NK-92 treated with Interleukin-12 subunit alpha and Interleukin-12 subunit beta, amount 100 ng/mL, for 24 hours (cell line): ENCODE data around the gene MROH8.
"Not testable (repeated sequence)": the region's sequence is repeated elsewhere in the genome, so short reads cannot be mapped to it uniquely, and the experiment has no call there.

Experiments used
- DNase-seq: peaks from one replicate; lab custom pipeline; 2025; lab: John Stamatoyannopoulos, UW

Gene MROH8

DNA sequence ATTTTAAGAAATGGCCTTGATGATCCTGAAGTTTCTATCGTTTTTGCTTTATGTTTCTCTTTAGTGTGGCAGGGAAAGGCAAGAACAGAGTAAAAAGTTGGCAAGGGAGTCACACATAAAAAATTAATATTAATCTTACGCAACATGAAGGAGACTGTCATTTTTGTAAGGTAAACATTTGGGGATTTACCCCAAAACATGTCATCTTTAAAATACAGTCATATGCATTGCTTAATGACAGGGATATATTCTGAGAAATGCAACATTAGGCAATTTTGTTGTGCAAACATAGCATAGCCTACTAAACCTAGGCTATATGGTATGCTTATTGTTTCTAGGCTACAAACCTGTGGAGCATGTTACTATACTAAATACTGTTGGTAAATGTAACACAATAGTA lies 88.9 kb downstream of the MROH8 start:
- no peak for DNase-seq

DNA sequence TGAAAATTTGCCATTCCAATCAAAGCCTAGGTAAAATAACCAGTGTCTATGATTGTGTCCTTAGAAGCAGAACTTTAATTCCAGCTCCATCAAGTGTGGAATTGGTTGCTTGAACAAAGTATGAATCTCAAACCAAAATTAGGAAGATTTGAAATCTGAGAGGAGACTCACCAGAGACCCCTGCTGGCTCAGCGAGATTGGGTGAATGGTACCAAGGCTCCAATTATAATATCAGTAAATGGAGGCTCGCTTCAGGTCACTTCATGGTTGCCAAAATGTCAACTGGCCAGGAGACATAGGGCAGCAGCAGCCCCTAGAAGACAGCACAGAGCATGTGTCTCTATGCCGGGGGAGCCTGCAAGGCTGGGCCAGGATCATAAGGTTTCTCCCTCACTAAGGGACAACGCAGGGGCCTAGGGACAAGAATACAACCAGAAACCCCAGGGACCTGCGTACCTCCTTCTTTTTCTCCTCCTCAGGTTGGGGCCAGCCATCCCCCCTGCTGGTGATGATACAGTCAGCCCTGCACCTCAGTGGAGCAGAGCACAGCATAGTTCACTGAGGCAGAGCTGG lies 97.5 kb downstream of the MROH8 start:
- DNase-seq = no peak

DNA sequence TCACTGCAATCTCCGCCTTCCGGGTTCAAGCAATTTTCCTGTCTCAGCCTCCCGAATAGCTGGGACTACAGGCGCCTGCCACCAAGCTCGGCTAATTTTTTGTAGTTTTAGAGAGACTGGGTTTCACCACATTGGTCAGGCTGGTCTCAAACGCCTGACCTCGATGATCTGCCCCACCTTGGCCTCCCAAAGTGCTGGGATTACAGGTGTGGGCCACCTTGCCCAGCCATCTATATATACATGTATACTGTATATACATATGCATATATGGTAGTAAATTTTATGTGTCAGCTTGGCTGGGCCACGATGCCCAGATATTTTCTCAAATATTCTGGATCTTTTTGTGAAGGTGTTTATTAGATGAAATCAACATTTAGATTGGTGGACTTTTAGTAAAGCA lies 102.3 kb downstream of the MROH8 start:
- DNase-seq = no peak

DNA sequence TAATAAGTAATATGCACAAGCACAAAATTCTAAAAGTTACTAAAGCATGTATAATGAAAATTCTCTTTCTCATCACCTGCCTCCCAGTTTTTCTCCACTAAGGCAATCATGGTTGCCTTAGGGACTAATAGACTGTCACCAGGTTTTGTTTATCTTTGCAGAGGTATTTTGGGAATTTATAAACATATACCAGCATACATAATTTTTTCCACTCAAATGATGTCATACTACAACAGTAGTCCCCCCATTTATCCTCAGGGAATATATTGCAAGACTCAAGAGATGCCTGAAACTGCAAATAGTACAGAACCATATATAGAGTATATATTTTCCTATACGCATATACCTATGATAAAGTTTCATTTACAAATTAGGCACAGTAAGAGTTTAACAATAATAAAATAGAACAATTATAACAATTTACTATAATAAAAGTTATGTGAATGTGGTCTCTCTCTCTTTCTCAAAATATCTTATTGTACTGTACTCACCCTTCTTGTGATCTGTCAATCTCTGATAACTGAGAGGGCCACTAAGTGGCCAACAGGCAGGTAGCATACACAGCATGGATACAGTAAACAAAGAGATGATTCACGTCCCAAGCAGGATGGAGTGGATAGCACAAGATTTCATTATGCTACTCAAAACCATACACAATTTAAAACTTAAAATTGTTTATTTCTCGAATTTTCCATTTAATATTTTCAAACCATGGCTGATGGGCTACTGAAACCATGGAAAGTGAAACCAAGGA lies 103.2 kb downstream of the MROH8 start:
- DNase-seq = no peak

DNA sequence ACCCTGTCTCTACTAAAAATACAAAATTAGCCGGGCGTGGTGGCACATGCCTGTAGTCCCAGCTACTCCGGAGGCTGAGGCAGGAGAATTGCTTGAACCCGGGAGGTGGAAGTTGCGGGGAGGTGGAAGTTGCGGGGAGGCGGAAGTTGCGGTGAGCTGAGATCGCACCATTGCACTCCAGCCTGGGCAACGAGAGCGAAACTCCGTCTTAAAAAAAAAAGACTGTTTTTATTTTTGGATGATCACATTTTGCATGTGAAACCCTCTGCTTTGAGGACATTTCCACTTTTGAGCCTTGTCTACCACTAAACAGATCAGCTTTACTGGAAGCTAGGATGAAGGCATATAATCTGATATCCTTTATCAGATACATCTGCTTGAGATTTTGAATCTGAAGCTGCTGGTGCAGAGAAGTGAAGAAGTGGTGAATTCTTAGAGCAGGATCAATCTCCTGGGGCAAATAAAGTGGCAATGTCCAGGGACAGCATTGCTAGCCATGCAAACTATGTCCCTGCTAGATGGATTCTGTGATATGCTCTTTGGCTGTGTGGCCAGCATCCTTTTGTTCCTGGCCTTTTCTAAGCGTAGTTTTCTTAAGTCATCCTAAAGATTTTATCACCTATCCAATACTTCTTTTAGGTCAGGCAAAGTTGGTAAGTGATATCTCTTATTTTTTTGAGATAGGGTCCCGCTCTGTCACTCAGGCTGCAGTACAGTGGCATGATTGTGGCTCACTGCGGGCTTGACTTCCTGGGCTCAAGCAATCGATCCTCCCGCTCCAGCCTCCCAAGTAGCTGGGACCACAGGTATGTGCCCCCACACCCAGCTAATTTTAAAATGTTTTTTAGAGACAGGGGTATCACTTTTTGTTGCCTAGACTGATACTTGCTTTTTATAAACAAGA lies 106.8 kb downstream of the MROH8 start:
- no peak for DNase-seq

DNA sequence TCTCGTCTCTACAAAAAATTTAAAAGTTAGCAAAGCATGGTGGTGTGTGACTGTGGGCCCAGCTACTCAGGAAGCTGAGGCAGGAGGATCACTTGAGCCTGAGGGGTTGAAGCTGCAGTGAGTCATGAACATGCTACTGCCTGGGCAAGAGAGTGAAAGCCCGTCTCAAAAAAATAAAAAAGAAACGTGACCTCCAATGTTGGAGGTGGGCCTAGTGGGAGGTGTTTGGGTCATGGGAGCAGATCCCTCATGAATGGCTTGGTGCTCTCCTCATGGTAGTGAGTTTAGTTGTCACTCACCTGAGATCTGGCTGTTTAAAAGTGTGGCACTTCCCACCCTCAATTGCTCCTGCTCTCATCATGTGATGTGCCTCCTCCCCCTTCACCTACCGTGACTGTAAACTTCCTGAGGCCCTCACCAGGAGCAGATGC lies 107.9 kb downstream of the MROH8 start:
- no peak for DNase-seq

DNA sequence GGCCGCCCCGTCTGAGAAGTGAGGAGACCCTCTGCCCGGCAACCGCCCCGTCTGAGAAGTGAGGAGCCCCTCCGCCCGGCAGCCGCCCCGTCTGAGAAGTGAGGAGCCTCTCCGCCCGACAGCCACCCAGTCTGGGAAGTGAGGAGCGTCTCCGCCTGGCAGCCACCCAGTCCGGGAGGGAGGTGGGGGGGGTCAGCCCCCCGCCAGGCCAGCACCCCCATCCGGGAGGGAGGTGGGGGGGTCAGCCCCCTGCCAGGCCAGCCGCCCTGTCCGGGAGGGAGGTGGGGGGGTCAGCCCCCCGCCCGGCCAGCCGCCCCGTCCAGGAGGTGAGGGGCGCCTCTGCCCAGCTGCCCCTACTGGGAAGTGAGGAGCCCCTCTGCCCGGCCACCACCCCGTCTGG lies 109.8 kb downstream of the MROH8 start:
- DNase-seq = not testable (repeated sequence)

DNA sequence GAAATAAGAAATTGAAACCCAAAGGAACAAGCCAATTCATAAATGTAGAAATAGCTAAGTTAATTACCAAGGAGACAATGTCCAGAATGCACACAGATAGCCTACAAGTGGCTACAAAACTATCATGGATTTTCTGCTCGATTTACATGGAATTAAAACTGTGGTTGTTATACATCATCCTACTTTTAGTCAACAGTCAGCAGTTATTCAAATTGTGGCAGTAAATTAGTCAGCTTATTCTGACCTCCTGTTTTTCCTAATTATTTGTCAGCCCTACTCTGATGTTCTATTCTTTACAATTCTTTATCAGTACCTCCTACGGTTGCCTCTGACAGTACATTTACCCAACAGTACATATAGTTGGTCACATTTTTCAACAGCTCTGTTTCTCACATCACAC lies 113.2 kb downstream of the MROH8 start:
- no peak for DNase-seq

DNA sequence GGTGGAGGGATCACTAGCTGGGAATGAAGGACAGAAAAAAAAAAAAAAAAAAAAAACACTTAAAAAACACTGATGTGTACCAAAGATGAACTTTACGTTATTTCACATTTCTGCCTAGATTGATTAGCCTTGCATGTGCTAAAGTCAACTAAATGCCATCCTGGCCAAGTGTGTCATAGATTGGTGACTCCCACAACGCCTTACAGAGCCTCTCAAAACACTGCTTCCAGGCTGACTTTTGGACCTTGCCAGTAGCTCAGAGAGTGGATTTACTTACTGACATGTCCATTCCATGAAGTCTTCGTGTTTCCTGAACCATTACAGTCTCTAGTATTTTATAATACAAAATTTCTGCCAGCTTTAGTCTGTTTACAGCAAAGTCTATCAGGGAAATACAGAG lies 124.1 kb downstream of the MROH8 start:
- DNase-seq = no peak

DNA sequence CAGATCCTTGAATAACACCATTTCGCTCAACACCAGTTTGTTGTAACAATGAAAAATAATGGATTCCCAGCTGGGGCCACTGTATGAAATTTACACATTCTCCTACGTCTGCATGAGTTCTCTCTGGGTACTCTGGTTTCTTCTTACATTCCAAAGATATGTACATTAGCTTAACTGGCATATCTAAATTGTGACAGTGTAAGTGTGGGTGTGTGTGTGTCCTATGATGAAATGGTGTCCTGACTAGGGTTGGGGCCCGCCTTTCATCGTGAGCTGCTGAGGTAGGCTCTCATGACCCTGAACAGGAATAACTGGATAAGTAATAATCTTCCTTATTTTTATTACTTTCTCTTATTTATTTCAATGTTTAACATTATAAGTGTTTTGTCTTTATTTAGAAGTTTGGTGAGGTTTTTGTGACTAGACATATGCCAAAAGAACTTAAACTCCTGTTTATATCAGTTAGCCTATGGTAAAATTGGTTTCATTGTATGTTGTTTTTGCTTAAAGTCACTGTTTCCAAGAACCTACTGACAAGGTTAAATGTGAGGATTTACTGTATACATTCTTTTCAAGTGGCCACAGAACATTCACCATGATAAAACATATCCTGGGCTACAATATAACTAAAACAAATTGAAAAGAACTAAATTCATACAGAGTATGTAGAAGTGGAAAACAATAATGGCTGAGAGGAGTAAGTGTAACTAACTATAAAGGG lies 126.0 kb downstream of the MROH8 start:
- no peak for DNase-seq
